Kidney (tissue), 14 donors: ENCODE results near the gene CORO2B. TPM values are rescaled to one million over a fixed set of nuclear protein-coding genes. Genes with fewer than 3 reads are reported as not detected.

Experiments
- DNase-seq, 5 donors: peaks; one replicate each; pipeline ENCODE4 v3.0.0-alpha.2; 2013 to 2020
- FAIRE-seq: peaks from 2 replicates; lab custom pipeline; 2012; peaks lifted over from hg19 to GRCh38; lab: Jason Lieb, UNC
- H3K27ac ChIP-seq, 2 donors: one replicate each; pipeline ENCODE4 v1.7.0; 2013; ENCODE audit warnings: low read depth in 2 of 2, low read length in 2 of 2, inconsistent platforms in 1 of 2
- H3K27me3 ChIP-seq: one replicate; pipeline ENCODE4 v1.7.1; 2013; ENCODE audit warnings: low read length, inconsistent platforms; ENCODE audit not compliant: control insufficient read depth, insufficient read depth
- H3K36me3 ChIP-seq, 3 donors: one replicate each; pipeline versions ENCODE4 v1.7.0 to v1.7.1; 2013; ENCODE audit warnings: low read length in 3 of 3, control low read depth in 1 of 3, inconsistent platforms in 1 of 3; ENCODE audit not compliant: insufficient read depth in 3 of 3, control insufficient read depth in 2 of 3
- H3K4me1 ChIP-seq, 3 donors: one replicate each; pipeline versions ENCODE4 v1.7.0 to v1.7.1; 2013; ENCODE audit warnings: low read length in 3 of 3, inconsistent platforms in 1 of 3, low read depth in 1 of 3; ENCODE audit not compliant: control insufficient read depth in 2 of 3, insufficient read depth in 2 of 3
- H3K4me3 ChIP-seq, 3 donors: one replicate each; pipeline versions ENCODE4 v1.7.0 to v1.8.1; 2013; ENCODE audit warnings: low read length in 3 of 3, control low read depth in 1 of 3, inconsistent platforms in 1 of 3
- H3K9ac ChIP-seq, 3 donors: one replicate each; pipeline versions ENCODE4 v1.7.0 to v1.7.1; 2013; ENCODE audit warnings: low read length in 3 of 3, control low read depth in 1 of 3, inconsistent platforms in 1 of 3
- H3K9me3 ChIP-seq, 3 donors: one replicate each; pipeline versions ENCODE4 v1.7.0 to v1.7.1; 2013; ENCODE audit warnings: low read length in 3 of 3, control low read depth in 1 of 3, inconsistent platforms in 1 of 3; ENCODE audit not compliant: control insufficient read depth in 2 of 3, insufficient read depth in 1 of 3
- CTCF ChIP-seq: IDR thresholded peaks from 3 replicates; pipeline ENCODE4 v1.5.1; 2012; ENCODE audit warnings: mild to moderate bottlenecking, moderate library complexity, borderline replicate concordance; ENCODE audit not compliant: insufficient read depth; ENCODE audit errors: extremely low read depth
- intact Hi-C: fragments of 100-400 bp; cut with DNase I; formaldehyde crosslinking; loops from one replicate; pipeline ENCODE4 v1.11.1; 2022
- polyA plus RNA-seq: library from polyadenylated mRNA; stranded (reverse); fragments of 350-450 nt; fragmentation: Illumina TruSeq; extraction: RNeasy Lipid Tissue Mini Kit (QIAGEN cat#74804); gene quantifications from one replicate; pipeline ENCODE4 v1.2.3, GENCODE V29; 2014; ENCODE audit warnings: low read depth, low replicate concordance; ENCODE audit not compliant: insufficient read depth
- total RNA-seq: library from RNA; stranded (reverse); fragmentation: NEBNext Ultra II Directional; extraction: Animal tissue kit (Norgen Biotek cat#: 25700); gene quantifications from one replicate; pipeline ENCODE4 v1.2.1, GENCODE V29; 2021
- donor health status: control.
- donor health status: control.
- donor health status: control.
- donor health status: control.
- donor health status: control.
- donor health status: DM: yes; HTN: yes; CAD: no.
- donor health status: Normal renal cell carcinoma (clear cell type).

CORO2B gene
- total and polyA plus RNA-seq, 2 donors from 2014 or later: 7.9 to 9.0 TPM

GRCh38 chr15:68612979-68613740, 34.4 kb downstream of the CORO2B start:
- DNase-seq (no peak), FAIRE-seq (no peak)
- intact Hi-C loops: no loop called here
- H3K27me3 ChIP-seq: no peaks in the 10 kb centered on the region
- H3K4me3 ChIP-seq: no peak overlapping the region
- H3K4me1 ChIP-seq: peaks cover 0 to 18% (median 14%) of the 10 kb centered on the region in 3 donors
- no peaks in the 10 kb centered on the region for H3K9me3 ChIP-seq
- no peak for TF ChIP-seq CTCF
- H3K9ac ChIP-seq: no peak overlapping the region
- H3K27ac ChIP-seq: no peak overlapping the region
- no peaks in the 10 kb centered on the region for H3K36me3 ChIP-seq

DNA sequence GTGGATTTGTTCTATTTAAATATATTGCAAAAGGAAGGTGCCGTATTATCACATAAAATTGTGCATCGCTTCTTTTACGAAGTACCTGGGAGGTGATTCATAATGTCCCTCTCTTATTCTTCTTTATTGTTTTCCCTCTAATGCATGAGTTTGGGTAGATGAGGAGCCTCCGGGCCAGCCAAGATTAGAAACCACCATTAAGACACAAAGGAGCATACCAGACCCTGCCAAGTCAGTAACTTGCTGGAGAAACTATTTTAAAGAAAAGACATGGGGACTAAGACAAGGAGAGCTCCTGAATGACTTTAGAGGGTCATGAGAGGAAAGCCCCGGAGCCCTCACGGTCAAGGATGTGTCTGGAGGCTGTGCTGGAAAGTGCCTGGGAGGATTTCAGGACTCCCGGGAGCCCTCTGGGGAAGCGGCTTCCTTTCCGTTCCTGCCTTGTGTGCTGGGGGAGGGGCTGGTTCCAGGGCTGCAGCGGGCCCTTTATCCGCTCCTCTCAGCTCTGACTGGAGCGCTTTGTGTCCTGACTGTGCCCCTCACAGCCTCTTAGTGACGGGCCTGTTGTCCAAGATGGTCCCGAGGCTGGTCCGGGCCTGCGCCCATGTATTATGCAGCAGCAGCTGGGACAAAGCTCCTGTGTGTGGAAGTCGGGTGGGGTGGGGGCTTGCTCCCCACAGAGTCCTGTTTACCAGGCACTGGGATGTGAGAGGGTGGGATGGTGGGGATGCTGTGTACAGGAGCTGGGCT, 35.7 kb downstream of the CORO2B start:
- TF ChIP-seq CTCF: no peak

GRCh38 chr15:68615301-68615700, 36.5 kb downstream of the CORO2B start:
- no peak for DNase-seq
- H3K4me1 ChIP-seq: peaks cover 0 to 13% (median 2%) of the 10 kb centered on the region in 3 donors
- TF ChIP-seq CTCF: no peak
- intact Hi-C loops: no loop called here
- H3K36me3 ChIP-seq: no peaks in the 10 kb centered on the region
- no peaks in the 10 kb centered on the region for H3K27me3 ChIP-seq
- H3K9ac ChIP-seq: no peak overlapping the region
- H3K27ac ChIP-seq: no peak overlapping the region
- FAIRE-seq: no peak
- no peaks in the 10 kb centered on the region for H3K9me3 ChIP-seq
- no peak overlapping the region for H3K4me3 ChIP-seq

More for the DNA sequence above, 35.7 kb downstream of the CORO2B start:
- H3K4me1 ChIP-seq: peaks cover 0 to 14% (median 2%) of the 10 kb centered on the region in 3 donors
- H3K9me3 ChIP-seq: no peaks in the 10 kb centered on the region
- no peak overlapping the region for H3K27ac ChIP-seq
- no peak overlapping the region for H3K4me3 ChIP-seq
- intact Hi-C loops: no loop called here
- H3K36me3 ChIP-seq: no peaks in the 10 kb centered on the region
- FAIRE-seq: no peak
- H3K9ac ChIP-seq: no peak overlapping the region
- DNase-seq: peak in 3 of 5 donors; percentile 48 to 72 (median 72)
- no peaks in the 10 kb centered on the region for H3K27me3 ChIP-seq
